C4-2B (cell line): Measurements from ENCODE around the gene ARPIN.

Experiments
- CTCF ChIP-seq: fragments of 450-650 bp; conservative IDR thresholded peaks from 2 replicates; pipeline ENCODE4 v1.5.1; 2017; ENCODE audit warnings: mild to moderate bottlenecking
- ZFX ChIP-seq: fragments of 450-650 bp; IDR thresholded peaks from 2 replicates; pipeline ENCODE4 v1.6.1; 2017

GRCh38 chr15:89855948-89856347 is 56.8 kb downstream of the ARPIN start:
- TF ChIP-seq CTCF, result no peak
- TF ChIP-seq ZFX, result no peak
